Kidney (tissue), 14 donors: ENCODE results near the gene HAUS6. TPM values are rescaled to one million over a fixed set of nuclear protein-coding genes. Genes with fewer than 3 reads are reported as not detected.

Source experiments
- DNase-seq, 5 donors: peaks; one replicate each; pipeline ENCODE4 v3.0.0-alpha.2; 2013 to 2020
- FAIRE-seq: peaks from 2 replicates; lab custom pipeline; 2012; peaks lifted over from hg19 to GRCh38; lab: Jason Lieb, UNC
- H3K27ac ChIP-seq, 2 donors: one replicate each; pipeline ENCODE4 v1.7.0; 2013; ENCODE audit warnings: low read depth in 2 of 2, low read length in 2 of 2, inconsistent platforms in 1 of 2
- H3K27me3 ChIP-seq: one replicate; pipeline ENCODE4 v1.7.1; 2013; ENCODE audit warnings: low read length, inconsistent platforms; ENCODE audit not compliant: control insufficient read depth, insufficient read depth
- H3K36me3 ChIP-seq, 3 donors: one replicate each; pipeline versions ENCODE4 v1.7.0 to v1.7.1; 2013; ENCODE audit warnings: low read length in 3 of 3, control low read depth in 1 of 3, inconsistent platforms in 1 of 3; ENCODE audit not compliant: insufficient read depth in 3 of 3, control insufficient read depth in 2 of 3
- H3K4me1 ChIP-seq, 3 donors: one replicate each; pipeline versions ENCODE4 v1.7.0 to v1.7.1; 2013; ENCODE audit warnings: low read length in 3 of 3, inconsistent platforms in 1 of 3, low read depth in 1 of 3; ENCODE audit not compliant: control insufficient read depth in 2 of 3, insufficient read depth in 2 of 3
- H3K4me3 ChIP-seq, 3 donors: one replicate each; pipeline versions ENCODE4 v1.7.0 to v1.8.1; 2013; ENCODE audit warnings: low read length in 3 of 3, control low read depth in 1 of 3, inconsistent platforms in 1 of 3
- H3K9ac ChIP-seq, 3 donors: one replicate each; pipeline versions ENCODE4 v1.7.0 to v1.7.1; 2013; ENCODE audit warnings: low read length in 3 of 3, control low read depth in 1 of 3, inconsistent platforms in 1 of 3
- H3K9me3 ChIP-seq, 3 donors: one replicate each; pipeline versions ENCODE4 v1.7.0 to v1.7.1; 2013; ENCODE audit warnings: low read length in 3 of 3, control low read depth in 1 of 3, inconsistent platforms in 1 of 3; ENCODE audit not compliant: control insufficient read depth in 2 of 3, insufficient read depth in 1 of 3
- intact Hi-C: fragments of 100-400 bp; cut with DNase I; formaldehyde crosslinking; loops from one replicate; pipeline ENCODE4 v1.11.1; 2022
- polyA plus RNA-seq: library from polyadenylated mRNA; stranded (reverse); fragments of 350-450 nt; fragmentation: Illumina TruSeq; extraction: RNeasy Lipid Tissue Mini Kit (QIAGEN cat#74804); gene quantifications from one replicate; pipeline ENCODE4 v1.2.3, GENCODE V29; 2014; ENCODE audit warnings: low read depth, low replicate concordance; ENCODE audit not compliant: insufficient read depth
- total RNA-seq: library from RNA; stranded (reverse); fragmentation: NEBNext Ultra II Directional; extraction: Animal tissue kit (Norgen Biotek cat#: 25700); gene quantifications from one replicate; pipeline ENCODE4 v1.2.1, GENCODE V29; 2021
- TF ChIP-seq, protein P1 (sequence below): IDR thresholded peaks from 3 replicates; pipeline ENCODE4 v1.5.1; 2012; ENCODE audit warnings: mild to moderate bottlenecking, moderate library complexity, borderline replicate concordance; ENCODE audit not compliant: insufficient read depth; ENCODE audit errors: extremely low read depth
- donor health status: control.
- donor health status: control.
- donor health status: control.
- donor health status: control.
- donor health status: control.
- donor health status: DM: yes; HTN: yes; CAD: no.
- donor health status: Normal renal cell carcinoma (clear cell type).

HAUS6 gene
- total and polyA plus RNA-seq, 2 donors from 2014 or later: 1.9 to 7.8 TPM

DNA sequence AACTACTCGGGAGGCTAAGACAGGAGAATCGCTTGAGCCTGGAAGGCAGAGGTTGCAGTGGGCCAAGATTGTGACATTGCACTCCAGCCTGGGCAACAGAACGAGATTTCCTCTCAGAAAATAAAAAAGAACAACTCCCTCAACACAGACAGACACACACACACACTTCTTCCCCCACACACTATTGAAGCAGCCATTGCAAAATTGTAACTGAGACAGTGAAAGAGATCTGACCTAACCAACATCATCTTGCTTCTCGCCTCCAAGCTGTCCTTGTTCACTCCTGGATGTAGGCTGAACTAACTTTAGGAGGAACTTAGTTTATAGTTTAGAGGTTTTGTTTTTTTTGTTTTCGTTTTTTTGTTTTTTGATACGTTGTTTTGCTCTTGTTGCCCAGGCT lies 37.6 kb upstream of the HAUS6 start:
- no peaks in the 10 kb centered on the region for H3K9me3 ChIP-seq
- DNase-seq (no peak), FAIRE-seq (no peak)
- H3K4me3 ChIP-seq: no peak overlapping the region
- no peak overlapping the region for H3K27ac ChIP-seq
- no peaks in the 10 kb centered on the region for H3K4me1 ChIP-seq
- no peaks in the 10 kb centered on the region for H3K36me3 ChIP-seq
- TF ChIP-seq, protein P1, sequence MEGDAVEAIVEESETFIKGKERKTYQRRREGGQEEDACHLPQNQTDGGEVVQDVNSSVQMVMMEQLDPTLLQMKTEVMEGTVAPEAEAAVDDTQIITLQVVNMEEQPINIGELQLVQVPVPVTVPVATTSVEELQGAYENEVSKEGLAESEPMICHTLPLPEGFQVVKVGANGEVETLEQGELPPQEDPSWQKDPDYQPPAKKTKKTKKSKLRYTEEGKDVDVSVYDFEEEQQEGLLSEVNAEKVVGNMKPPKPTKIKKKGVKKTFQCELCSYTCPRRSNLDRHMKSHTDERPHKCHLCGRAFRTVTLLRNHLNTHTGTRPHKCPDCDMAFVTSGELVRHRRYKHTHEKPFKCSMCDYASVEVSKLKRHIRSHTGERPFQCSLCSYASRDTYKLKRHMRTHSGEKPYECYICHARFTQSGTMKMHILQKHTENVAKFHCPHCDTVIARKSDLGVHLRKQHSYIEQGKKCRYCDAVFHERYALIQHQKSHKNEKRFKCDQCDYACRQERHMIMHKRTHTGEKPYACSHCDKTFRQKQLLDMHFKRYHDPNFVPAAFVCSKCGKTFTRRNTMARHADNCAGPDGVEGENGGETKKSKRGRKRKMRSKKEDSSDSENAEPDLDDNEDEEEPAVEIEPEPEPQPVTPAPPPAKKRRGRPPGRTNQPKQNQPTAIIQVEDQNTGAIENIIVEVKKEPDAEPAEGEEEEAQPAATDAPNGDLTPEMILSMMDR: no peak
- H3K27me3 ChIP-seq: no peaks in the 10 kb centered on the region
- intact Hi-C loops: no loop called here
- no peak overlapping the region for H3K9ac ChIP-seq

GRCh38 chr9:19138084-19138483 lies 35.4 kb upstream of the HAUS6 start:
- no peaks in the 10 kb centered on the region for H3K4me1 ChIP-seq
- DNase-seq (no peak), FAIRE-seq (no peak)
- TF ChIP-seq, protein P1: no peak
- no peaks in the 10 kb centered on the region for H3K36me3 ChIP-seq
- H3K9me3 ChIP-seq: no peaks in the 10 kb centered on the region
- no peak overlapping the region for H3K4me3 ChIP-seq
- intact Hi-C loops: no loop called here
- no peaks in the 10 kb centered on the region for H3K27me3 ChIP-seq
- no peak overlapping the region for H3K27ac ChIP-seq
- H3K9ac ChIP-seq: no peak overlapping the region

GRCh38 chr9:19137282-19137681 lies 34.6 kb upstream of the HAUS6 start:
- no peaks in the 10 kb centered on the region for H3K4me1 ChIP-seq
- FAIRE-seq: no peak
- H3K9me3 ChIP-seq: no peaks in the 10 kb centered on the region
- intact Hi-C loops: no loop called here
- no peaks in the 10 kb centered on the region for H3K36me3 ChIP-seq
- DNase-seq: no peak
- no peak overlapping the region for H3K4me3 ChIP-seq
- no peak overlapping the region for H3K27ac ChIP-seq
- TF ChIP-seq, protein P1: no peak
- no peak overlapping the region for H3K9ac ChIP-seq
- H3K27me3 ChIP-seq: no peaks in the 10 kb centered on the region

DNA sequence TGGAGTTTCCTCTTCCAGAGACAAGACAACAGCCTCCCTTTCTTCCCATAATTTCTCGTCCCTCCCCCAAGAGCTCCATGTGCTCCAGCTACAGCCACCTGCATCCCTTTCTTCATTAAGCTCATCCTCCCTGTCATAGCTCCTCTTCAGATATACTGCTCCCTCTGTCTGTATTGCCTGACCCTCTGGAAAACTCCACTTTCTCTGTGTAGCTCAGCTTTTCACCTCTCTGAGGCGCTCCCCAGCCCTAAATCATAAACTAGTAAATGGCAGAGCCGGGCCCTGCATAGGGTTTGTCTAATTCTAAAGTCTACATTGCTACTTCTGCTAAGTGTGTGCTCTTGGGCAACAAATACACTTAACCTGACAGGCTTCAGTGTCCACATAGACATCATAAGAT lies 33.4 kb upstream of the HAUS6 start:
- H3K4me3 ChIP-seq: no peak overlapping the region
- H3K9me3 ChIP-seq: no peaks in the 10 kb centered on the region
- DNase-seq (no peak), FAIRE-seq (no peak)
- TF ChIP-seq, protein P1: no peak
- no peak overlapping the region for H3K9ac ChIP-seq
- no peaks in the 10 kb centered on the region for H3K4me1 ChIP-seq
- intact Hi-C loops: no loop called here
- H3K36me3 ChIP-seq: no peaks in the 10 kb centered on the region
- no peak overlapping the region for H3K27ac ChIP-seq
- H3K27me3 ChIP-seq: no peaks in the 10 kb centered on the region
